DND-41 (cell line): ENCODE data around the gene HAO1.

Experiments
- ATAC-seq: fragments of 200-7000 bp; cut with Tn5 transposase; 3 replicates; pipeline ENCODE4 v1.9.1; 2021; ENCODE audit warnings: low read depth; ENCODE audit not compliant: insufficient read depth
- DNase-seq: peaks from one replicate; pipeline ENCODE4 v3.0.0-alpha.2; 2020
- H2AFZ ChIP-seq: 2 replicates; pipeline ENCODE4 v1.6.0; 2012; ENCODE audit warnings: low read depth, low read length
- H3K27ac ChIP-seq: 2 replicates; pipeline ENCODE4 v1.5.1; 2012; ENCODE audit warnings: low read length, inconsistent platforms
- H3K27me3 ChIP-seq: fragments of 200-600 bp; sonication (generic); 2 replicates; pipeline ENCODE4 v1.6.0; 2012; ENCODE audit warnings: low read length, mild to moderate bottlenecking, inconsistent platforms; ENCODE audit not compliant: insufficient read depth, poor library complexity
- H3K36me3 ChIP-seq: 2 replicates; pipeline ENCODE4 v1.5.1; 2012; ENCODE audit warnings: low read length, inconsistent platforms; ENCODE audit not compliant: insufficient read depth
- H3K4me1 ChIP-seq: 2 replicates; pipeline ENCODE4 v1.5.1; 2012; ENCODE audit warnings: mild to moderate bottlenecking, low read length; ENCODE audit not compliant: insufficient read depth
- H3K4me2 ChIP-seq: 2 replicates; pipeline ENCODE4 v1.6.0; 2012; ENCODE audit warnings: mild to moderate bottlenecking, moderate library complexity, low read length, inconsistent platforms; ENCODE audit not compliant: insufficient read depth
- H3K4me3 ChIP-seq, 2 experiments: fragments of 200-600 bp in 1 of 2; shearing (Covaris generic) in 1 of 2; 2 replicates each; pipeline ENCODE4 v1.5.1; 2012 to 2016; ENCODE audit warnings: inconsistent platforms in 2 of 2, low read length in 2 of 2, mild to moderate bottlenecking in 2 of 2, low read depth in 1 of 2, moderate library complexity in 1 of 2
- H3K79me2 ChIP-seq: 2 replicates; pipeline ENCODE4 v1.6.0; 2012; ENCODE audit warnings: low read length, inconsistent platforms; ENCODE audit not compliant: insufficient read depth
- H3K9ac ChIP-seq: 2 replicates; pipeline ENCODE4 v1.6.0; 2012; ENCODE audit warnings: low read depth, mild to moderate bottlenecking, inconsistent platforms, low read length, moderate library complexity
- H3K9me3 ChIP-seq: 2 replicates; pipeline ENCODE4 v1.5.1; 2012; ENCODE audit warnings: low read length, moderate library complexity, mild to moderate bottlenecking, inconsistent platforms; ENCODE audit not compliant: insufficient read depth, severe bottlenecking
- H4K20me1 ChIP-seq: 2 replicates; pipeline ENCODE4 v1.6.0; 2012; ENCODE audit warnings: low read length; ENCODE audit not compliant: insufficient read depth
- CTCF ChIP-seq: IDR thresholded peaks from 2 replicates; pipeline ENCODE4 v1.5.1; 2012; ENCODE audit warnings: borderline replicate concordance, low read length, moderate library complexity, mild to moderate bottlenecking; ENCODE audit not compliant: poor library complexity, severe bottlenecking; ENCODE audit errors: extremely low read depth
- EZH2 ChIP-seq: IDR thresholded peaks from 3 replicates; pipeline ENCODE4 v1.6.1; 2012; ENCODE audit warnings: borderline replicate concordance, low read depth, mild to moderate bottlenecking, moderate library complexity, low read length, inconsistent platforms; ENCODE audit not compliant: severe bottlenecking

The HAO1 gene

GRCh38 chr20:7937328-7937727, 2.9 kb downstream of the HAO1 start:
- H3K36me3 ChIP-seq, result no peaks in the 10 kb centered on the region
- no peak overlapping the region for H3K27ac ChIP-seq
- TF ChIP-seq EZH2 (no peak), CTCF (peak; percentile 26)
- H3K9ac ChIP-seq, result no peak overlapping the region
- ATAC-seq, result no peak
- H4K20me1 ChIP-seq, result no peaks in the 10 kb centered on the region
- no peak overlapping the region for H3K4me3 ChIP-seq
- no peaks in the 10 kb centered on the region for H3K4me1 ChIP-seq
- DNase-seq, result no peak
- H3K79me2 ChIP-seq, result no peaks in the 10 kb centered on the region
- no peak overlapping the region for H3K4me2 ChIP-seq
- no peak overlapping the region for H2AFZ ChIP-seq
- peaks cover 5% of the 10 kb centered on the region for H3K27me3 ChIP-seq
- no peaks in the 10 kb centered on the region for H3K9me3 ChIP-seq

- H3K36me3 ChIP-seq, result no peaks in the 10 kb centered on the region
- no peak overlapping the region for H3K4me2 ChIP-seq
- H3K9ac ChIP-seq, result no peak overlapping the region
- DNase-seq (no peak), ATAC-seq (no peak)
- peaks cover 20% of the 10 kb centered on the region for H3K27me3 ChIP-seq
- H3K4me3 ChIP-seq, result no peak overlapping the region
- no peaks in the 10 kb centered on the region for H4K20me1 ChIP-seq
- H3K27ac ChIP-seq, result no peak overlapping the region
- H3K79me2 ChIP-seq, result no peaks in the 10 kb centered on the region
- no peaks in the 10 kb centered on the region for H3K9me3 ChIP-seq
- H2AFZ ChIP-seq, result no peak overlapping the region
- H3K4me1 ChIP-seq, result no peaks in the 10 kb centered on the region
- TF ChIP-seq CTCF (no peak), EZH2 (no peak)
Observed at GRCh38 chr20:7935027-7935551, 5.2 kb downstream of the HAO1 start.

GRCh38 chr20:7933346-7933745, 6.9 kb downstream of the HAO1 start:
- Histone ChIP-seq H3K4me2 (no peak overlapping the region), H3K27me3 (peaks cover 26% of the 10 kb centered on the region), H2AFZ (no peak overlapping the region), H3K36me3 (no peaks in the 10 kb centered on the region), H3K9ac (no peak overlapping the region), H3K79me2 (no peaks in the 10 kb centered on the region), H4K20me1 (no peaks in the 10 kb centered on the region), H3K9me3 (no peaks in the 10 kb centered on the region), H3K4me1 (no peaks in the 10 kb centered on the region), H3K4me3 (no peak overlapping the region), H3K27ac (no peak overlapping the region)
- TF ChIP-seq EZH2, result no peak
- TF ChIP-seq CTCF, result no peak
- DNase-seq (no peak), ATAC-seq (no peak)

- no peaks in the 10 kb centered on the region for H3K79me2 ChIP-seq
- H3K27ac ChIP-seq, result no peak overlapping the region
- no peak overlapping the region for H3K4me3 ChIP-seq
- H4K20me1 ChIP-seq, result no peaks in the 10 kb centered on the region
- H2AFZ ChIP-seq, result no peak overlapping the region
- ATAC-seq (no peak), DNase-seq (no peak)
- H3K36me3 ChIP-seq, result no peaks in the 10 kb centered on the region
- H3K9ac ChIP-seq, result no peak overlapping the region
- no peaks in the 10 kb centered on the region for H3K4me1 ChIP-seq
- no peak overlapping the region for H3K4me2 ChIP-seq
- TF ChIP-seq CTCF (no peak), EZH2 (no peak)
- no peaks in the 10 kb centered on the region for H3K9me3 ChIP-seq
- peaks cover 29% of the 10 kb centered on the region for H3K27me3 ChIP-seq
Observed at GRCh38 chr20:7930343-7930742, 9.9 kb downstream of the HAO1 start.
